A673 (cell line): ENCODE measurements around the gene GSX1.

Experiments
- CTCF ChIP-seq: fragments of 300-800, 200-600 bp; sonication (generic); conservative IDR thresholded peaks from 2 replicates; pipeline ENCODE4 v1.5.1; 2017; ENCODE audit warnings: low read depth, mild to moderate bottlenecking, antibody characterized with exemption, low read length, moderate library complexity, mixed read lengths
- EZH2 ChIP-seq: fragments of 200-600 bp; sonication (generic); IDR thresholded peaks from 2 replicates; pipeline ENCODE4 v1.6.1; 2017; ENCODE audit warnings: borderline replicate concordance, low read depth, mild to moderate bottlenecking, mixed read lengths, antibody characterized with exemption, low read length; ENCODE audit not compliant: poor library complexity, severe bottlenecking

- TF ChIP-seq CTCF (no peak), EZH2 (no peak)
Measured at GRCh38 chr13:27775943-27776342, 16.3 kb upstream of the GSX1 start.
